GM12874 (cell line): ENCODE measurements around the gene CR1L.

Experiments used
- TF ChIP-seq, protein P1 (sequence below): IDR thresholded peaks from 2 replicates; pipeline ENCODE4 v1.5.1; 2011; ENCODE audit warnings: low read depth, mild to moderate bottlenecking, control low read depth, low read length, moderate library complexity; ENCODE audit not compliant: insufficient read depth

Gene CR1L

DNA sequence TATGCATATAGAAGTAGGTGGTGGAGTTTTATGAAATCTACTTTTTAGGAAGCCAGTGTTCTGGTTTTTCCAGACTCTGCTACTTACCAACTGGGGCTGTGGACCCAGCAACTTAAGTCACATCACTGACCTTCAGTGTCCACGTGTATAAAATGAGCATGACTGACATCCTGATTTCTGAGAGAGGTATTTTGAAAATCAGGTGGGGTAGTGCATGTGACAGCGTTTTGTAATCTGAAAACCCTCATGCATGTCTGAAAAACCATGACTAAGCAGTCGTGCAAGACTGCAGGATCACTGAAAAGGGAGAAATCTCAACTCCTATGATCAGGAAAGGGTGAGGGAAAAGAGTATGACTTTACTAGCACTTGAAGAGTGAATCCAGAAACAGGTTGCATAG is 26.1 kb downstream of the CR1L start:
- TF ChIP-seq, protein P1, sequence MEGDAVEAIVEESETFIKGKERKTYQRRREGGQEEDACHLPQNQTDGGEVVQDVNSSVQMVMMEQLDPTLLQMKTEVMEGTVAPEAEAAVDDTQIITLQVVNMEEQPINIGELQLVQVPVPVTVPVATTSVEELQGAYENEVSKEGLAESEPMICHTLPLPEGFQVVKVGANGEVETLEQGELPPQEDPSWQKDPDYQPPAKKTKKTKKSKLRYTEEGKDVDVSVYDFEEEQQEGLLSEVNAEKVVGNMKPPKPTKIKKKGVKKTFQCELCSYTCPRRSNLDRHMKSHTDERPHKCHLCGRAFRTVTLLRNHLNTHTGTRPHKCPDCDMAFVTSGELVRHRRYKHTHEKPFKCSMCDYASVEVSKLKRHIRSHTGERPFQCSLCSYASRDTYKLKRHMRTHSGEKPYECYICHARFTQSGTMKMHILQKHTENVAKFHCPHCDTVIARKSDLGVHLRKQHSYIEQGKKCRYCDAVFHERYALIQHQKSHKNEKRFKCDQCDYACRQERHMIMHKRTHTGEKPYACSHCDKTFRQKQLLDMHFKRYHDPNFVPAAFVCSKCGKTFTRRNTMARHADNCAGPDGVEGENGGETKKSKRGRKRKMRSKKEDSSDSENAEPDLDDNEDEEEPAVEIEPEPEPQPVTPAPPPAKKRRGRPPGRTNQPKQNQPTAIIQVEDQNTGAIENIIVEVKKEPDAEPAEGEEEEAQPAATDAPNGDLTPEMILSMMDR: no peak

DNA sequence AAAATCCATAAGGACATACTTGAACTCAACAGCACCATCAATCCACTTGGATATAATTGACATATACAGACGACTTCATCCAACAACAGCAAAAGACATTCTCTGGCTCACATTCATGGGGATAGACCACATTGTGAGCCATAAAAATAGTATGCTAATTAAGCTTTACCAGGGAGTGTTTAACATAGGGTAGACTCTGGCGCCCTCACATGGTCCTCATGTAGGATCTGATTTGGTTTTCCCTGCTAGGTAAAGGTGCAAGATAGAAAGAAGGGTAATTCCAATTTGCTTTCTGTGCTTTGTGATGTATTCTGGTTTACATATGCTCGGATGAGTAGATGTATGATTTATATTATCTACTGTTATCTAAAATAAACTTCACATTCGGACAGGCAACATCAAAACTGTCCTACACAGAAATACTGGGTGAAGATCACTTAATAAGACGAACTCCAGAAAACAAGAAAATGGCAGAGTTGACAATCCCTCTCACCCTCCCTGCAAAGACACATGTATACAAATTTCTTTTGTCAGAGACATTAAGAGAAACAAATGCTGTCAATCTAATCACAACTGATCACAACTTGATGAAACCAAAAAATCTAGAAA is 27.7 kb downstream of the CR1L start:
- TF ChIP-seq, protein P1: peak; percentile 44

GRCh38 chr1:207673399-207673798 is 28.5 kb downstream of the CR1L start:
- TF ChIP-seq, protein P1: no peak

- TF ChIP-seq, protein P1: no peak
Observed at GRCh38 chr1:207676153-207676552, 31.2 kb downstream of the CR1L start.

- TF ChIP-seq, protein P1: no peak
Observed at GRCh38 chr1:207691010-207691409, 46.1 kb downstream of the CR1L start.

DNA sequence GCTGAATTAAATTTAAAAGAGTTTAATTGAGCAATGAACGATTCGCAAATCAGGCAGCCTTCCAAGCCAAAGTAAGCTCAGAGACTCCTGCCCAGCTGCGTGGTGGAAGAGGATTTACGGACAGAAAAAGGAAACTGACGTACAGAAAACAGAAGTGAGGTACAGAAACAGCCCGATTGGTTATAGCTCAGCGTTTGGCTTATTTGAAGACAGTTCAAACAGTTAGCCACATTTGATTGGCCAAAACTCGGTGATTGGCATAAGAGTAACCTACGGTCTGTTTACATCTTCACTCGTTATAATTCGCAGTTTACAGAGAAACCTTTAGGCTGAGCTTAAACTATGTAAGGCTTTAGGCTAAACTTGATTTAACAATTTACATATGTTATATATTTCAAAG is 46.9 kb downstream of the CR1L start:
- TF ChIP-seq, protein P1: no peak

DNA sequence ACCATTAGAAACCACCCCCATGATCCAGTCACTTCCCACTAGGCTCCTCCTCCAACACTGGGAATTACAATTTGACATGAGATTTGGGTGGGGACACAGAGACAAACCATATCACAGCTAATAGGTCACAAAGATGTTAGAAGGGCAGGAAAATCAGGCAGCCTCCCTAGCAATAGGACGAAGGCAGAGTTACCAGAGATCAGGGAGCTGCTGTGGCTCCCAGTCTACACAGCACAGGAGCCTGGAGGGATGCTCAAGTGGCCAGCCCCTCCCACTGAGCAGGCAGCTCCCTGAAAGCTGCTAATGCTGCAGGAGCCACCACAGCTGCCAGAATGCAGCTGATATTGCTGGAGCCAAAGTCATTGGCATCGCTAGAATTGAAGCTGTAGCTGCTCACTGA is 51.0 kb downstream of the CR1L start:
- TF ChIP-seq, protein P1: no peak
